EL (cell line): ENCODE results near the gene SCPEP1.
A peak's percentile ranks its signal among the peaks of the same experiment; 100 is the strongest.

Experiments
- DNase-seq: peaks from one replicate; pipeline ENCODE4 v3.0.0-alpha.2; 2016

Gene SCPEP1

GRCh38 chr17:57044976-57045867, 67.3 kb downstream of the SCPEP1 start:
- no peak for DNase-seq

GRCh38 chr17:57045868-57046704, 68.2 kb downstream of the SCPEP1 start:
- DNase-seq: peak; percentile 32

- no peak for DNase-seq
Observed at GRCh38 chr17:57046749-57047148, 68.8 kb downstream of the SCPEP1 start.

GRCh38 chr17:57048096-57048495, 70.2 kb downstream of the SCPEP1 start:
- no peak for DNase-seq

- no peak for DNase-seq
Observed at GRCh38 chr17:57050306-57050705, 72.4 kb downstream of the SCPEP1 start.

GRCh38 chr17:57051886-57052361, 74.0 kb downstream of the SCPEP1 start:
- DNase-seq: no peak
